ENCODE data around the gene LRRTM3.

Gene LRRTM3

DNA sequence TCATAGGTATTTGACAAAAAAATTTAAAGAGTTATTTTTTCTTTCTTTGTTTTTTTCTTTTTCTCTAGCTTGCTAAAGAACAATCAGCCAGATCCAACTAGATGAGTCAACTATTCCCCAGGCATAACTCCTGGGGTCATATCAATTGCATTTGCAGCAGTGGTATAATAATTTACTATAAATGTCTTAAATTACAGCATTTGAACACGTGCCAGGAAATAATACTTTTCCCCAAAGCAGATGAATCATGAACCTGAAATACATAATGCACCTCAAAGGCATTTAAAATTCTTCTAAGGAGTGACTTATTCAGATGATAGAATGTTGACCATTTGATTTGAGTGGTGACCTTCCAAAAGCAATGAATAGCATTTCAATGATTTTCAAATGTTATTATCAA is 190.1 kb downstream of the LRRTM3 start:
- Histone ChIP-seq H3K9me3 (ENCODE audit: severe bottlenecking) (no peaks in the 10 kb centered on the region), H3K27me3 (ENCODE audit: insufficient read depth, low read depth, severe bottlenecking) (no peaks in the 10 kb centered on the region), H3K4me3 (ENCODE audit: low read depth, low read length) (no peak overlapping the region), H3K27ac (no peak overlapping the region), H3K36me3 (no peaks in the 10 kb centered on the region)
- TF ChIP-seq CTCF (IDR thresholded peaks at IDR 0.05; ENCODE audit: low read depth, low read length): no peak
- DNase-seq: no peak

DNA sequence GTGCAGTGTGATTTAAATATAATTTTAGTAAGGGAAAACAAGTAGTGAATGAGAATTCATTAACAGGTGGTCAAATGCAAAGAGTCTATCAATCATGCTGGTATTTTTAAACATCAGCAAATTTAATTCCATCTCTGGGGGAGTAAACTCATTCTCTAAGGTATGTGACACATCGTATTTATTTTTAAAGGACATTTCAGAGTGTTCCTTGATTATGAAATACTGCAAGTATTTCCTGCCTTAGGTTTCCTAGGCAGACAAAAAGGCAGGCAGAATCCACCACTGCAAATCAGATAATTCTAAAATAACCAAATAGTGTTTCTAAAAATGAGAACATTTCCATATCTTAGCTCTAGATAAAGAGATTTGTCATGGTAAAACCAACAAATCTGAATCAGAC is 193.8 kb downstream of the LRRTM3 start:
- Histone ChIP-seq H3K27me3 (ENCODE audit: insufficient read depth, low read depth, severe bottlenecking) (no peaks in the 10 kb centered on the region), H3K36me3 (no peaks in the 10 kb centered on the region), H3K4me3 (ENCODE audit: low read depth, low read length) (no peak overlapping the region), H3K27ac (no peak overlapping the region), H3K9me3 (ENCODE audit: severe bottlenecking) (no peaks in the 10 kb centered on the region)
- TF ChIP-seq CTCF (IDR thresholded peaks at IDR 0.05; ENCODE audit: low read depth, low read length): no peak
- no peak for DNase-seq

DNA sequence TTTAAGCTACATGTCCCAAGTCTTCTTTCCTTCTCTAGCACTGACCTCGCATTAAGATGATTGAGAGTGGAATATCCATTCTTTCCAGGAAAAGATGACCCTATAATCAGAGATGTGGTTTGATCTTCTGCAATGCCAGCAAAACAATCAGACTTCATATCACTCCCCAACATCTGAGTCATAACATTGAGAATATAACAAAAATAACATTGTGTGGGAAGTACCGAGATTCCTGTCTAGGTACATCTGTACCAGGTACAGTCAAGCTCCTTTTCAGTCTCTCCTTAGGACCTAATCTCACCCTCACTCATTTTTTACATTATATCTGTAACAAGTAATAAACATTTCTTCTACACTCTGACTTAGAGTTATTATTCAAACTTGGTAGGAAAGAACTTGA is 201.6 kb downstream of the LRRTM3 start:
- Histone ChIP-seq H3K27ac (no peak overlapping the region), H3K9me3 (ENCODE audit: severe bottlenecking) (no peaks in the 10 kb centered on the region), H3K27me3 (ENCODE audit: insufficient read depth, low read depth, severe bottlenecking) (no peaks in the 10 kb centered on the region), H3K36me3 (no peaks in the 10 kb centered on the region), H3K4me3 (ENCODE audit: low read depth, low read length) (no peak overlapping the region)
- no peak for TF ChIP-seq CTCF (IDR thresholded peaks at IDR 0.05; ENCODE audit: low read depth, low read length)
- no peak for DNase-seq

DNA sequence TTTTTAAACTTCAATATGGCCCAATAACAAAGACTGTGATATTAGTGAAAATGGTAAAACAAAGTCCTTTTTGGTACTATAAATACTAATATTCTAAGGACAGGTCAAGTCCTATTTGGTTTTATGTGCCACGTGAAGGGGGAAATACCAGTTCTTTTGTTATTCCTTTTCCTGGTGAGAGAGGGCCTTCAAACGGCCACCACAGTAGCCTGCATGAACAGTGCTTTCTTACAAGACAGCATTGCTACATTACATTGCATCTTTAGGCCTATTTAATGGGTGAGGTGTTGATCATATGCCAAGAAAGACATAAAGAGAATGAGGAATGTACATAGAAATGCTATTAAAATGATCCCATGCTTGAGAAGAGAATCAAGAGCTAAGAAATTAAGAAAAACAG is 214.8 kb downstream of the LRRTM3 start:
- H3K27me3 ChIP-seq (ENCODE audit: insufficient read depth, low read depth, severe bottlenecking): no peaks in the 10 kb centered on the region
- no peaks in the 10 kb centered on the region for H3K36me3 ChIP-seq
- TF ChIP-seq CTCF (IDR thresholded peaks at IDR 0.05; ENCODE audit: low read depth, low read length): no peak
- DNase-seq: no peak
- no peaks in the 10 kb centered on the region for H3K9me3 ChIP-seq (ENCODE audit: severe bottlenecking)
- no peak overlapping the region for H3K27ac ChIP-seq
- H3K4me3 ChIP-seq (ENCODE audit: low read depth, low read length): no peak overlapping the region

GRCh38 chr10:67141300-67141699 is 215.5 kb downstream of the LRRTM3 start:
- H3K27me3 ChIP-seq (ENCODE audit: insufficient read depth, low read depth, severe bottlenecking): no peaks in the 10 kb centered on the region
- no peak overlapping the region for H3K27ac ChIP-seq
- H3K36me3 ChIP-seq: no peaks in the 10 kb centered on the region
- H3K4me3 ChIP-seq (ENCODE audit: low read depth, low read length): no peak overlapping the region
- no peak for DNase-seq
- H3K9me3 ChIP-seq (ENCODE audit: severe bottlenecking): no peaks in the 10 kb centered on the region
- TF ChIP-seq CTCF (IDR thresholded peaks at IDR 0.05; ENCODE audit: low read depth, low read length): no peak

DNA sequence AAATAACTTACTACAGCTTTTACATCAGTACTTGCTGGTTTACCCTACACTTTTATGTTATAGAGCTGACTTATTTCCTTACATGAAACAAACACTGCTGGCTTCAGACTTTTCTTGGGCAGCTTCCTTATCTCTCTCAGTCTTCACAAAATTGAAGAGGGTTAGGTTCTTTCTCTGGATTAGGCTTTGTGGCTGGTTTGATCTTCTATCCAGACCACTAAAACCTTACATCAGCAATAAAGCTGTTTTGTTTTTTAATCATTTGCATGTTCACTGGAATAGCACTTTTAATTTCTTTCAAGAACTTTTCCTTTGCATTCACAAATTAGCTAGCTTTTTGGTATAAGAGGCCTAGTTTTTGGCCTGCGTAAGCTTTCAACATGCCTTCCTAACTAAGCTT is 218.7 kb downstream of the LRRTM3 start:
- Histone ChIP-seq H3K4me3 (ENCODE audit: low read depth, low read length) (no peak overlapping the region), H3K27me3 (ENCODE audit: insufficient read depth, low read depth, severe bottlenecking) (no peaks in the 10 kb centered on the region), H3K36me3 (no peaks in the 10 kb centered on the region), H3K9me3 (ENCODE audit: severe bottlenecking) (no peaks in the 10 kb centered on the region), H3K27ac (no peak overlapping the region)
- no peak for TF ChIP-seq CTCF (IDR thresholded peaks at IDR 0.05; ENCODE audit: low read depth, low read length)
- no peak for DNase-seq
